HG03097 (cell line): ENCODE data around the gene IFNA8.
"Not testable (repeated sequence)": the region's sequence is repeated elsewhere in the genome, so short reads cannot be mapped to it uniquely, and the experiment has no call there.

Experiments
- ATAC-seq: cut with Tn5 transposase; IDR thresholded peaks from one replicate; pipeline ENCODE4 v1.9.1; 2021; ENCODE audit not compliant: unreplicated experiment, low FRiP score

IFNA8 gene

DNA sequence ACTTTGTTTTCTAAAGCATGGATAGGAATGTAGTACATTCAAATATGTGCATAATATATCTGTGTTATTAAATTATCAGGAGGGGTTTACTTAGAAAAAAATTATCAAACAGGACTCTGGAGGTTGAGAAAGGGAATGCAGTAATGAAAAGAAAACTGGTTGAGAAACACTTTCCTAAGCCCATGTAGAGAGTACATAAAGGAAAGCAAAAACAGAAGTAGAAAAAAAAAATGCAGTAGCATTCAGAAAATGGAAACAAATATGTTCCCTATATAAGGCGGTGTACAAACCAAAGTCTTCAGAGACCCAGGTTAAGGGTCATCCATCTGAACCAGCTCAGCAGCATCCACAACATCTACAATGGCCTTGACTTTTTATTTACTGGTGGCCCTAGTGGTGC is at the start of gene IFNA8:
TSS of gene IFNA8 (plus strand) at position 301 of the 400 bp plus-strand sequence. CDS start at position 361, 60 bp downstream.
- no peak for ATAC-seq

DNA sequence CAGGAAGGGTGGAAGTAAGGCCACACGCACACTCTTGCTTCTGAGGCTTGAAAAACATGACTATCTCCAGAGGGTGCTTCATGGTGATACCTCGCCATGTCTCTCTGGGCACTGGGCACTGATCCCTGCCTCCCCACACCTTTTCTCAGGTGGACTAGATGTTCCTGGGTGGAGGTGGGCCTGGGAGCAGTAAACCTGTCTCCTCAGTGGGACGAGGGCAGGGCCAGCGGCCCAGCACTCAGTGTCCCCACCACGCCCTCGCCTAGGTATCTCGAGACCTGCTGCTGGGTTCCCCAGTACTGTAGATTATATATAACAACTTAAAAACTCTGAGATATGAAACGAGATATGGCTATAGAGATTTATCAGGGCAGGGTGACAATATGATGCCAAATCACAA is 46.6 kb upstream of the IFNA8 start:
- ATAC-seq: no peak

DNA sequence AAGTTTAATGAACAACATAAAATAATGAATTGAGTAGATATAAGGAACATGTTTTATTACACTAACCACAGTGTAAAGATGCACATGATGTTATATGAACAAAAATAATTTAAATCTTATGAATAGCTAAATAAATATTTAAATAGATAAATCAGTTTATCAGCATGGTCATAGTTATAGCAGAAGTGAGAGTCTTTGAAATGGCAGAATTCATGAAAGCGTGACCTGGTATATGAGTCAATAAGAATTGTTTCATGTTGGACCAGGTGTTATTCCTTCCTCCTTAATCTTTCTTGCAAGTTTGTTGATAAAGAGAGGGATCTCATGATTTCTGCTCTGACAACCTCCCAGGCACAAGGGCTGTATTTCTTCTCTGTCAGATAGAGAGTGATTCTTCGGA is 41.7 kb upstream of the IFNA8 start:
- peak; percentile 72 for ATAC-seq

DNA sequence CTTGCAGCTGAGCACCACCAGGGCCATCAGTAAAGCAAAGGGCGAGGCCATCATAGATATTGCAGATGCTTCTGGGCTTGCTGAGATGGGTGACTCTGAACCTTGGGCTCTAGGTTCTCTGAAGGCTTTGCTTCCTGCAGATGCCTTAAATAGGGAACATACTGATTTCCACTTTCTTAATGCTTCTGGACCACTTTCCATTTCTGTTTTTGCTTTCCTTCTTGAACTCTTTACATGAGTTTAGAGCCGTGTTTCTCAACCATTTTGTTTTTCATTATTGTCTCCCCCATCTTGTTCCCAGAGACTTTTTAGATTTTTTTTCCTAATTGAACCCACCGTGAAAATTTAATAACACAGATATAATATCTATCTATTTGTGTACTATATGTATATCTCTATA is 41.0 kb upstream of the IFNA8 start, which contains the start of gene IFNA13:
TSS of gene IFNA13 (minus strand) at position 101 of the 400 bp plus-strand sequence. CDS start at position 54, 47 bp downstream.
- no peak for ATAC-seq

DNA sequence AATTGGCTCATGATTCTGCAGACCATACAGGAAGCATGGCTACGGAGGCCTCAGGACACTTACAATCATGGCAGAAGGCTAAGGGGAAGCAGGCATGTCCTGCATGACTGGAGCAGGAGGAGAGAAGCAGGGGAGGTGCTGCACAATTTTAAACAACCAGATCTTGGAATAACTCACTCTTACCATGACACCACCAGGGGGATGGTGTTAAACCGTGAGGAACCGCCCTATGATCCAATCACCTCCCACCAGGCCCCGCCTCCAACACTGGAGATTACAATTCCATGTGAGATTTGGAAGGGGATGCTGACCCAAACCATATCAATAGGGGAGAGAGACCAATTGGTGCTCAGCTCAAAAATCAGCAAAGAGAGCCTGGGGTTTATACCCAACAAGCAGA is 37.5 kb upstream of the IFNA8 start:
- not testable (repeated sequence) for ATAC-seq

DNA sequence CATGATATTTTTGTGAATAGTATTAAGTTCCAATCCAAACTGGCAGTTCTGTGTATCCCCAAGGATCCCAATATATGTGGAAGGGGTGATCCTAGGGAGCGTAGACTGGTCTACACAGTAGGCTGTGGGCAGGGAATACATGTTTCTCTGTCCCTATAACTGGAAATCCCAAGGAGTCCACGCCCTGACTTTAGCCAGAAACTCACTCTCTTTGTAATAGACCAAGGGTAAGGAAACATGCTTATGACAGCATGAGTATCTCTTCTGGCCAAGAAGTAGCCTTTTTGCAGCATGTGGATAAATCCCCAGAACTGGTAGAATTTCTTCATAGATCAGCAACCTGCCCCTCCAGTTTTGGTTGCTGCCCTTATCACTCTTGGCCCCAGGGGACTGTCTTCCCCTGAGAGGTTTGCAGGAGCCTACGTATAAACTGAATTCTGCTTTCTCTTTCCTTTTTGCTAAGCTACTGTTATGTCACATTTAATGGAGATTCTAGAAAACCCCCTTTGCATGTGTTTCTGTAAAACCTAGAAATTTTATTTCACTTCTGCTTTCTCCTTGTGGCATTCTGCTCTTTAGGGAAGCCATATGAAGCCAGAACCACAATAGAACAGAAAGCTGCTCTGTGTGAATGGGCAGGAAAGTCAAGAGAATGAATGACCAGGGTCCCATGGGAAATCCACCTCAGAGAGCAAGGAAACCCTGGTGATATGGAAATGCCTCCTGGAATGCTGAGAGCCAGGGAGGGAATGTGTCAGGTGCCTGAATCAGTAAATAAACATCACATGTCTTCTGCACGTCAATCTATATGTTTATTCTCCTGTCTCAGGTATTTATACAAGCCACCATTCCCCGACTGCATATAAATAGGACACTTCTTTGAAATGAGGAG is 27.2 kb upstream of the IFNA8 start:
- ATAC-seq: peak; percentile 97

DNA sequence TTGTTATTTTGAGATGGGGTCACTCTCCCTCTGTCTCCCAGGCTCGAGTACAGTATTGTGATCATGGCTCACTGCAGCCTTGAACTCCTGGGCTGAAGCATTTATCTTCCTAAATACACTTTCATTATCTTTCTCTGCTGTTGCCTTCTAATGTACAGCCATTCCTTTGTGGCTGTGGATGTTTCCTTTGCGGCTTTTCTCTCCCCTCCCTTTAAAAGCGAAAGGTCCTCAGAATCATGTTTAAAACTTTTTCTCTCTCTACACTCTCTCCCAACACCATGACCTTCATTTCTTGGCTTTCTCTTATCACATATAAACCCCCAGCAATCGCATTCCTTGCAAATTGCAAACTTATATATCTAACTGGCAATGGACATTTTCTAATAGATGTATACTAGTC is 25.3 kb upstream of the IFNA8 start:
- ATAC-seq: no peak

DNA sequence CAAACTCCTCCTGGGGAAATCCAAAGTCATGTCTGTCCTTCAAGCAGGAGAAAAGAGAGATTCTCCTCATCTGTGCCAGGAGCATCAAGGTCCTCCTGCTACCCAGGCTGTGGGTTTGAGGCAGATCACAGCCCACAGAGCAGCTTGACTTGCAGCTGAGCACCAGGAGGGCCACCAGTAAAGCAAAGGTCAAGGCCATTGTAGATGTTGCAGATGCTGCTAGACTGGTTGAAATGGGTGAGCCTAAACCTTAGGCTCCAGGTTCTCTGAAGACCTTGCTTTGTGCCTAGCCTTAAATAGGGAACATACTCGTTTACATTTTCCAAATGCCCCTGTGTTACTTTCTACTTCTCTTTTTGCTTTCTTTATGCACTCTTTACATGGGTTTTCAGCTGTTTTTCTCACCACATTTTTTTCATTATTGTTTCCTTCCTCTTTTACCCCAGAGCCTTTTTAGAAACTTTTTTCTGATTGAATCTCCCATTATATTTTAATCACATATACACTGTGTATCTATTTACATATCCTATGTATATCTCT is 23.7 kb upstream of the IFNA8 start, which contains the start of gene IFNA2:
TSS of gene IFNA2 (minus strand) at position 268 of the 540 bp plus-strand sequence. CDS start at position 199, 69 bp downstream.
- no peak for ATAC-seq

DNA sequence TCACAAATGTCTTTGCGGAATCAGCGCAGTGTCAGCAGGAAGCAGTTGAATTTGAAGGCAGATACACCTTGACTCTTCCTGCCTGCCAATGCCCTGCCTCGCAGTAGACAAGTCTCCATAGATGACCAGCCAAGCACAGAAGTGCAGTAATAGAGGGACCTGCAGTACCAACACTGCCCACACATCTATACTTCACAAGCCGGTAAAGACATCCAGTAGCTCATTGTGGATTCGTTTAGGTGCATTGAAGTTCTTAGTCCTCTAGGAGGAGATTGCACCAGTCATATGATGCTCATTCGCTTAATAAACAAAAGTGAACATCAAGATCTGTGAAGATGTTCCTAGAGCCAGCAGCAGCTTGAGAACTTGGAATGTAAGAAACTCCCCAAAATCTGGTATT is 16.6 kb upstream of the IFNA8 start:
- peak; percentile 76 for ATAC-seq

DNA sequence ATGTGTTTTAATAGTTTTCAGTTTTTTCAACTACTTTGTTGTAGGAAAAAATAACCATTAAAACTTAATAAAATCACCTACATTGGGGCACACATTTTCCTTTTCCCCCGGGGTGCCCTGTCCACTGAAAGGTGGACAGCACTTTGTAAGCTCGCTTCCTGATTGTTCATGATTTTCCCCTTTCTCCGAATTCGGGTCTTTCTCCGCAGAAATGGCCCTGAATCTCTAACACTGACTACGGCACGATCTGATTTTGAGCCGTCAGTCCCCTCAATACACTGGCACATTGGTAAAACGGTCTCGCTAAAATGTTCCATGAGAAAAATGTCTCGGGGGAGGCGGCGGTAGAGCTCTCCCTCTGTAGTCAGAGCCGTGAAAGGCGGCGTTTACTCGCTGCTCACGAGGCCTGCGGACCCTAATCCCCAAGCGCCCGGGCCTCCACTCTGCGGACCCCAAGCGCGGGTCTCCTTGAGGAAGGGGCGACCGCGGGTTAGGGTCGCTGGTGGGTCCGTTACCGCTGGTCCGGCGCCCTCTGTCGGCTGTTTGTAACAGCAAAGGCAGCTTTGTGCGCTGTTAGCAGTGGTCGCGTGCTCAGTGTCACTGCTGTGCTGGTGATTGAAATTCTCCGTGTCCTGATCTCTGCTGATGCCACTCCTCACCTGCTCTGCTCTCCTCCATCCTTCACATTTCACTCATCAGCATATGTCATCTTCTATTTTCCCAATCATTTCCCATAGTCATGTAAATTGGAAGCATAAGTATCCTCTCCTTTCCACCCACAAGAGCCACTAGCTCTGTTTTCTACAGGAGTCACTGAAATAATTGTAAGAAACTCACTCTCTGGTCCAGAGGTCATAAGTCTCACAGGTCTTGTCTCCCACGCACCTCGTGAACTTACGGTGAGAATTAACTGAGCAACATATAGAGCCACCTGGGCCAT is 12.9 kb upstream of the IFNA8 start:
- peak; percentile 49 for ATAC-seq

DNA sequence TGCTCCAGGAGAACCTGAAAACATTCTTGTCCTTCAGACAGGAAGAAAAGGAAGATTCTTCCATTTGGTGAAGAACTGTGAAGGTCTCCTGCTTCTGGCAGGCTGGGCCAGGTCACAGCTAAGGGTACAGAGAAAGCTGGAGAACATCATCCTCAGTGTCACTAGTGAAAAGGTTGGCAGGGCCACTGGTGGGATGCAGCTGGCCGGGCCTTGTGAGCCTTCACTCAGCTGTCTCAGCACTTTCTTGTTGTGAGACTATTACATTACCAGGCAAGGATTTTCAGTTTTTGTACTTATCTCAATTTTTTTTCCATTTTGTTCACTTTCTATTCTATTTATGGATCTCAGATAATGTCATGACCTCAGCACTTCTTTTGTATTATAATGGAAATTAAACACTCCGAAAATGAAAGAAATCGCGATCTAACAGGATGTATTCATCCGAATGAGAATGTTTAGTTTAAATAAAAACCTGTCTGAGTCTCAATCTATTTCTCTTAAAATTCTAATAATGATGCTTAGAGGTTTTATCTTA is 9.9 kb upstream of the IFNA8 start:
- ATAC-seq: no peak

DNA sequence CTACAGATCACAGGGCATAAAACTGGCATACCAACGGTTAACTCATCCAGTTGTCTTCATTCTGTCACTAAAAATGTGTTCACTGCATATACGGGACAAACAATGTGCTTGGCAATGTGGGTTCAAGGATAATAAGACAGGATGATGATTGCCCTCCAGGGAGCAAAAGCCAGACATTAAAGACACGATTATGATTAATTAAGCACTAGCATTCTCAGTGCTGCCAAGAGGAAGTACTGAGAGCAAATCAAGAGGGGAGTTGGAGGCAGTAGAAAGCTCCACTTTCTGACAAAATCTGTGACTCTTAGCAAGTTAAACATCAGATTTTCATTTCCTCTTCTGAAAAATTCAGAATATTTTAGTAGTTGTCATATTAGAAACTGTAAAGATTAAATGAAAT is 9.0 kb upstream of the IFNA8 start:
- ATAC-seq: no peak

DNA sequence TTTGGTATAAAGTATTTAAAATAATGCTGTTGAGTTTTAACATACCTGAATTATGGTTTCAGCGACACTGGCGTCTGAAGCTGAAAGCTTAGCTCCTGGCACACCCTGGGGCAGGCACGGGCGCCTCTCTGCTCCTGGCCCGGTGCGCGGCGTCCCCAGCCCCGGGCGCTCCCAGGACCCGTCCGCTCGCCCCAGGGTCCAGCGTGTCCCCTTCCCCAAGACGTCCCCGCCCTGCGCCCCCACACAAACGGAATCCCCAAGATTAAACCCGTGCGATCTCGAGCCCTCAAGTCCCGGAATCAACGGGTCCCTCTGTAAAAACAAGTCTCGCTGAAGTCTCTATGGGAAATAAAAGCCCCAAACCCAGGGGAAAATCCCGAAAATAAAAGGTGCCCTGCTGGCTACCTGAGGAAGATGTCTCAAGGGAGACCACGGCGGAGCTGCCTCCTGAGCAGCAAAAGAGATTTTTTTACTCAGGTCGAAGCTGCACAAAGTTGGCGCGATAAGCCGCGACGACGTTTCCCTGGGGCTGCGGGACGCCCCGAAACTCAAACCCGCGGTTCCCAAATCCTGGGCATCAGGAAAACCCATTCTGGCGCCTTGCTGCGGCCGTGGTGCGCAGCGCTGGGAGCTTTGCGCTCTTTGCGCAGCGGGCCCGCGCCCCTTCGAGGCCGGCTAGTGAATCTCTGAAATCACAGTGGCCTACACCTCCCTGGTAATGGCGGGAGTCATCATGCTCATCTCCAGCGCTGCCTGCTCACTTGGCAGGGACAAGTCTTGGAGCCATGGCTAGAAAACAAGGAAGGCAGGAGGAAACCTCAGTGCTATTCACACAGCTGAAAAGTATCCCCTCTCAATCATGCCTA is 6.3 kb upstream of the IFNA8 start:
- ATAC-seq: peak; percentile 39

DNA sequence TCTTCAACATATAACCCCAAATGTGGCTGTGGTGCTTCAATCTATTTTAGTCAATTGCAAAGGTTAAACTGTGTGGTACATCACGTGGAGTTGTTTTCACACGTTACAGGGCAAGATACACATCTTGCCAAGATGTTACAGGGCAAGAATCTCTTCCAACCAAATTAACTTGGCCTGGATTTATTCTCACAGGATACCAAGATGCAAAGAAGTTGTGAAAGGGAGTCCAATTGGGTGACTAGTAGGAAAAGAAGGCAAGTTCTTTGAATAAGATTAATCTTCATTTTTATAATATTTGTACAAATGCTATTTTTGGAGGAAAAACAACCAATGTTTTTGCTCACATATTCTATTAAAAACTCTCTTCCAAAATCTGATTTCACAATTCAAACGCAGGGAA is 4.8 kb upstream of the IFNA8 start:
- ATAC-seq: no peak

DNA sequence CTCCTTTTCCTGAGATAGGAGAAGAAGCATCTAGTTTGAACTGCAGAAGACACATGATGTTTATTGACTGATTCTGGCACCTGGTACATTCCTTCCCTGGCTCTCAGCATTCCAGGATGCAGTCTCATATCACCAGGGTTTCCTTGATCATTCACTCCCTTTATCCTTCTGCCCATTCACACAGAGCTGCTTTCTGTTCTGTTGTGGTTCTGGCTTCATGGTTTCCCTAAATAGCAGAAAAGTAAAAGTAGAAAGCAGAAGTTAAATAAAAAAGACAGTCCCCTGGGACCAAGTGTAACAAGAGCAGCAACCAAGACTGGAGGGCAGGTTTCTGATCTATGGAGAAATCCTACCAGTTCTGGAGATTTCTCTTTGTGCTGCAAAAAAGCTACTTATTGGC is 3.2 kb downstream of the IFNA8 start:
- ATAC-seq: no peak

DNA sequence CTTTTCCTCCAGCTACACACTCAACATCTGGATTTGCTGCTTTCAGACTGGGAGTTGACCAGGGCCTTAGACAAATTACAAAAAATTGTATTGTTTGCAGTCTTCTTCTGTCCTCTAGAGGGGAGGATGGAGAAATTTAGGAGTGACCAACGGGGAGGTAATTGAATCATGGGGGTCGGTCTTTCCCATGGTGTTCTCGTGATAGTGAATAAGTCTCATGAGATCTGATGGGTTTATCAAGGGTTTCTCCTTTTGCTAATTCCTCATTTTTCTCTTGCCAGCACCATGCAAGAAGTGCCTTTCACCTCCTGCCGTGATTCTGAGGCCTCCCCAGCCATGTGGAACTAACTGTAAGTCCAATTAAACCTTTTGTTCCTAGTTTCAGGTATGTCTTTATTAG is 4.2 kb downstream of the IFNA8 start:
- ATAC-seq: no peak

DNA sequence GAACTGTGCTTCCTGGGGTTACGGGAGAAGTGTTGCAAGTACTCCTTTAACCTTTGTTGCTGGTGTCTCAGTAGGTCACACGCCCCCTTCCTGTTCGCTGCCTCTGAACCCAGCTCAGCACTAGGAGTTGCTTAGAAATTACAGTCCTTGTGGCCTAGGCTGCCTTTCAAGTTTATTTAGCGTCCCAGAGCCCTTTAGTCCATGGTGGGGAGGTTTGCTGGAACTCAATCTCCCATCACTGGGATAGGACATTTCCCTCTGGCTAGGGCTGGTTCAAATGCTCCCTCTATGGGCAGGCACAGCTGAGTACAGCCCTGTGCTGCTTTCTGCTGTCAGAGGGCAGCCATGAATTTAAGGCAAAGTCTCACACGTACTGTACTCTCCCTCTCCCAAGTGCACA is 4.7 kb downstream of the IFNA8 start:
- no peak for ATAC-seq

DNA sequence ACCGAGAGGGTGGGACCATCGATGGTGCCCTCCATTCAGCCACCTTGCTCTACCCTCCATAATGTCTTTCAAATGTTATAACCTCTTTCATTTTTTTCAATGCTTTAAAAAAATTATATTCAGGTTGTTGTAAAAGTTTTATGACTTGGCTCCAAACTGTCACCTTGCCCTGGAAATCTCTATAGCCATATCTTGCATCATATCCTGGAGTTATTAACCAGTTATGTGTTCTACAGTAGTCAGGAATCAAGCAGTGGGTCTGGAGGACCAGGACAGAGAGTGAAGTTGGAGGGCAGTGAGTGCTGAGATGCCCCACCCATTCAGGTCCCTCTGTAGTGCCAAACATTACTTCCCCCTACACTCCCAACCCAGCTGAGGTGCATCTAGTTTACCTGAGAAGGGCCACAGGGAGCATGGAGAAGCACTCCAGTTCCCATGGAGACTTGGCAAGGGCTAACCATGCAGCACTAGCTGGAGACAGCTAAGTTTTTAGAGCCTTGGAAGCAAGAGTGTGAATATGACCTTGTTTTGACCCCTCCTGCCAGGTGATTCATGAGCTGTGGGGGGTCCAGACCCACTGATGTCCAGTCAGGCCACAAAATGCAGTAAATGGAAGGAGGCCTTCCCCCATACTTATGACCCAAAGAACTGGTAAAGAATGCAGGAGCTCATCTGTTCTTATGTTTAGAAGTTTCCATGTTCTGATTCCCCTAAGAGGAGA is 5.5 kb downstream of the IFNA8 start:
- no peak for ATAC-seq
